ENCODE data around the gene DNAJC5.

DNA sequence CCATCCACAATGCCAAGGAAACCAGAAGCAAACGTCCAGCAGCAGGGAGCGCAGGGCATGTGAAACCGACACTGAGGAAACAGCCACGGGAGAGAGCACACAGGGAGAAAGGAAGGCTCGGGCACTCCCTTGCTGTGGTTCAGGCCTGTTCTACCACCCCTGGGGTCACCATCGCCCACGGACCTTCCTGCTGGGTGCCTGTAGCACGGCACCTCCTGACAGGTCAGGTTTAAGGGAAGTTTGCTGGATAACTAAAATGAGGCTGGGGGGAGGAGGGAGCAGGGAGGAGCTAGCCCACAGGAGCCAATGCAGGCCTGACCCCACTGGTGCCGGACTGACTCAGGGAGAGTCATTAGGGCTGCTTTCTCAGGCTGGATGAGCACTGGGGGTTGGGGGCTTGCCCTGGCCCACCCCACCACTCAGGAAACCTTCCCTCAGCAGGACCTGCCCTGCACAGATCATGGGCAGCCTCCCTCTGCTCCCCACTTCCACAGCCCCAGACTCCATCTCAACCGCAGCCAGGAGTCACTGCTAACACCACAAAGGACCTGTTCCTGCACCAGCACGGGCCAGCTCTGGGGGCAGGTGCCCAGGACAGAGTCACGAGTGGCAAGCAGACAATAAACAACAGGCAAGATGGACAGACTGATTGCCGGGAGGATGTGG is 59.0 kb downstream of the DNAJC5 start:
- TF ChIP-seq ZNF766 (CRISPR knock-in tag; conservative IDR thresholded peaks at IDR 0.05), result no peak
- TF ChIP-seq SAP30 (IDR thresholded peaks at IDR 0.05; ENCODE audit: borderline replicate concordance, insufficient read depth, low read depth, low read length, poor library complexity, severe bottlenecking), result no peak
- TF ChIP-seq, protein P1, sequence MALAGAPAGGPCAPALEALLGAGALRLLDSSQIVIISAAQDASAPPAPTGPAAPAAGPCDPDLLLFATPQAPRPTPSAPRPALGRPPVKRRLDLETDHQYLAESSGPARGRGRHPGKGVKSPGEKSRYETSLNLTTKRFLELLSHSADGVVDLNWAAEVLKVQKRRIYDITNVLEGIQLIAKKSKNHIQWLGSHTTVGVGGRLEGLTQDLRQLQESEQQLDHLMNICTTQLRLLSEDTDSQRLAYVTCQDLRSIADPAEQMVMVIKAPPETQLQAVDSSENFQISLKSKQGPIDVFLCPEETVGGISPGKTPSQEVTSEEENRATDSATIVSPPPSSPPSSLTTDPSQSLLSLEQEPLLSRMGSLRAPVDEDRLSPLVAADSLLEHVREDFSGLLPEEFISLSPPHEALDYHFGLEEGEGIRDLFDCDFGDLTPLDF (CRISPR knock-in tag; IDR thresholded peaks at IDR 0.05), result no peak
